Activated CD4-positive, CD25-positive, alpha-beta regulatory T cell treated with anti-CD3 and anti-CD28 coated beads, Interleukin-2, amount 50 U/mL, for 24 hours (primary cell): ENCODE measurements around the gene FGFR2.

ENCODE experiments used
- ATAC-seq, 2 donors: fragments of 150-1000 bp; cut with Tn5 transposase; one replicate each; pipeline ENCODE4 v1.10.0; 2021; ENCODE audit warnings: mild to moderate bottlenecking in 1 of 2, moderate library complexity in 1 of 2

FGFR2 gene

DNA sequence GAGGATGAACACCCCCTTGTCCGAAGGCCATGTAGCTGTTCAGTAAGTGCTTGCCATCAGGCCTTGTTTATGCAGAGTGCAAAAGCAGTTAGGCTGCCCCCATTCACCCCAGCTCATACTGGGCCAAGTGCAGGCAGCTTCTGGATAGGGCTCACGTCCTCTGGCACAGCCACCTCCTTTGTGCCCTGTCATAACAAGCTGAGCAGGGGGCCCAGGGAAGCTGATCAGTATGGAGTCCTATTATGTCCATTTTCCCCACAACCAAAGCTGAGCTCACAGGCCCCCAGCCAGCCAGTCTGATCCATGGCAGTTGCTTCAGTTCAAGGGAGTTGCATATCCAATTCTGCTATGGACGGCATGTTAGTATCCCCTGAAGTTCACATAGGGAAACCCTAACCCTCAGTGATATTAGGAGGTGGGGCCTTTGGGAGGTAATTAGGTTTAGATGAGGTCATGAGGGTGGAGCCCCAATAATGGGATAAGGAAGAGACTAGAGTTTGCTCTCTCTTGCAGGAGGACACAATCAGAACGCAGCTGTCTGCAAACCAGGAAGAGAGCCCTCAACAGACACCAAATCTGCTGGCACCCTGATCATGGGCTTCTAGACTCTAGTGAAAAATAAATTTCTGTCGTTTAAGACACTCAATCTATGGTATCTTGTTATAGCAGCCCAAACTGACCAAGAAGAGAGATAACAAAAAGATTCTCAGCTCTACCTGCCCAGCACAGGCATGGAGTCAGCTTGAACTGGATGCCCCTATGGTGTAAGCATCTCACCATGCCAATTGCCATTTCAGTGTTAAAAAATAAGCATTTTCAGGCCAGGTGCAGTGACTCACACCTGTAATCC is 155.9 kb downstream of the FGFR2 start:
- no peak for ATAC-seq

DNA sequence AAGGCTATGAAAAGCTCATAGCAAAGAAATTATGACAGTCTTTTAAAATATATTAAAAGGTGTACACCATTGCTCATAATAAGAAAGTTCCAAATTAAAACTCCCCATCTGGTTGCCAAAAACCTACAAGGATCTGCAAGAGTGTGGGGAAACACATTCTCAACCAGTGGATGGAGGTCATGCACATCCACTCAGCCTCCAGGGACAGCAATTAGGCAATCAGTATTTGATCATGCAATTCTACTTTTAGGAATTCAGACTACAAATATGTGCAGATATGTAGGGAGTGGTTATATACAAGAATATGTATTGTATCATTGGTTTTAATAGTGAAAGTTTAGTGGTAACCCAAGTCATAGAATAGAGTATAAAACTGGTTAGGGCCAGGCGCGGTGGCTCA is 157.8 kb downstream of the FGFR2 start:
- ATAC-seq, result no peak

DNA sequence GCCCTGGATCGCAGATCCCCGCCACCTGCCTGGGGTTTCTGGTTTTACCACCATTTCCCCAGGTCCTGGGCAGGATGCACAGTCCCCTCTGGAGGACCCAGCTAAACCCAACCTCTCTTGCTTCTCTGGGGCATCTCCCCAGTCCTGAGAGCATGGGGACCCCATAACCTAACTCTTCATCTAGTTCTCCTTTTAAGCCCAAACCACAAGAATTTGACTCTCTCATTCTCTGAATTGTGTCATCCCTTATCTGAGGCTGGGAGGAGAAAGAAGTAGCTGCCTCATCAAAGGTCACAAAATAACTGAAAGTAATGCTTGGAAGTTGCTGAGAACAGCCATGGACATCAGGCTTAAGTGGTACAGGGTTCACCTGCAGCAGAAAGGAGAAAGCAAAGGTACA is 159.9 kb downstream of the FGFR2 start:
- ATAC-seq, result no peak

DNA sequence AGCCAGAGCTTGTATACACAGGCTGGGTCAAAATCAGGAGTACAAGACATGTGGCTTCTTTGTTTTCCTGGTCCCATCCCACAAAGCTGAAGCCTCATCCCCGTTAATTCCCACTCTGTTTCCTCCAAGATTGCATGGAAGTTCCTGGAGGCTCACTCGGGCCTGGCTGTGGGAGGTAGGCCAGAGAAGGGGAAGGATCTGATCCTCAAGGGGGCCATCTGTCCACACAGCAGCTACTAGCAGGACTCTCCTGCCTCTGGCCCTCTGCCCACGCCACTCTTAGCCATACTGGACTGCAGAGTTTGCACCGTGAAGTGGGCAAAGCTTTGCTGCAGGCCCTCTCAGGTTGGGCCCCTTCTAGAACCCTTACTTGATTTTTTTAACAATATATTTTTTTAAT is 160.6 kb downstream of the FGFR2 start:
- no peak for ATAC-seq

DNA sequence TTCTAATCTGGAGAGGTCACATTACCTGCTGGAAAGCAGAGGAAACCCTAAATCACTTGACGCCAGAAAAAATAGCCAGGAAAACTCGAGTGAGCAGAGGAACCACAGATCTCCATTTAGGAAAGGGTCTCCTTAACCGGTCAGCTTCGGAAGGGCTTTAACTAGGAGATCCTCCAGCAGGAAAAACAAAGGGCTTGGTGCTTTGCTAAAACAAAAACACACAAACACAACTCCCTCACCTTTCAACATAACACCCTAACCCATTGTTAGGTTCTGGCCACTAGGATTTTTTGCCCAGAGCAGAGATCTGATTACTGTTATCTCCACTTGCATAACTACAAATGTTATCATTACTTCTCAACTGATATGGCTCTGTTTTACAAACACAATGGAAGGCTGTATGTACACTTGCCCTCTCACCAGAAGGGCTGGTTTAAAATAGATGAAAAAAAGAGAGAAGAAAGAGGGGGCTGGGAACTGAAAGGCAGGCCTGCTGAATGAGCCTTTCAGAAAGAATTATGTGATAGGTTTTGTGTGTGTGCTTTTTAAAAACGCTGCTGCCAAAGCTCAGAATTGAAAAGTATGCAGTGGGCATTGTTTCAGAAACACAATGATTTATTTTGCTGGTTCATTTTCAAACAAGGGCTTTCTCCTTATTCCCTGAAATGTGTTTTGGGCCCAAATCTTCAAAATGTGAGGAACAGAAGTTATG is 161.5 kb downstream of the FGFR2 start:
- ATAC-seq, result no peak

DNA sequence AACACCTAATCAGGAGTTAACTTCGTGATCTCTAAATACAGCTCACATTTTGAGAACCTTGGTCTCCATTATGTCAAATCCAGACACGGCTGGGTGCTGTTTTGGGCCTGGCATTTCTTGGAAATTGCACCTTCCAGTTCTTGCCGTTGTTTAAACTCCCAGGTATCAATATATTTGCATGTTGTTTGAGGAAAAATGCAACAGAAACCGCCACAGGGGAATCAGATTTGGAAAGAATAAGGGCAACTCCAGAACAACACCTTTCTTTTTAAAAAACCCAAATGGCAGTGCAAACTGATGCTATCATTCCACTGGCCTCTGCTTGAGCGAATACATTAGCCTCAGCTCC is 162.0 kb downstream of the FGFR2 start:
- no peak for ATAC-seq

DNA sequence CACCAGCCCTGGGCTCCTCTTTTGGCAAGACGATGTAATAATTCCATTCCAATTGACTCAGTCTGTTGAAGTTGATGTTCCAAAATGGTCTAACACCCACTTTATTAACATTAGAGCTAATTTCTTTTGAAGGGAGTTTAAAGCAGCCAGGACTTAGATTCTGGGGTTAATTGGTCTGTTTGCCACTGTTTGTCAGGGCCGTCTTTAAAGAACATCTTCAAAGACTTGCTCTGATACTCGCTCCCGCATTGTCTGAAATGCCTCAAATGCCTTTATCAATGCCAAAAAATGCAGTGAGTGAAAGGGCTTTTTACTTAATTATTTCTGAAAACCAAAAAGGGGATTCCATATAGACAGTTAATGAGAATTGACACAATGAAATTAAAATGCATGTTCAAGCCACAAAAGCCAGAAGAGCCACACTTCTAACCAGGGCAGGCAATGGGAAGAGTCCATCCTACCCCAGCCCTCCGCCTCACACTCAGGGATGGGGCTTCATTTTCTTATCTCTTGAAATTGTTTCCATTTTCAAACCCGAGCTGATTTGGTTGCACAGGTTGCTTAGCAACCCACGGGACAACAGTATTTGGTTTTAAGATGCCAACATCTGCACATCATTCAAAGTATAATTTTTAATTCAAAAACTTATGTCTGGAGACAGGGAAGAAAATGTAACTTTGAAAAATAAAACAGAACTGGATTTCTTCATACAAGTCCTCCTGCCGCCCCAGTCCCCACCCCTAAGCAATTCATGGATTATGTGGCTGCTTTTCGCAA is 163.0 kb downstream of the FGFR2 start:
- no peak for ATAC-seq

DNA sequence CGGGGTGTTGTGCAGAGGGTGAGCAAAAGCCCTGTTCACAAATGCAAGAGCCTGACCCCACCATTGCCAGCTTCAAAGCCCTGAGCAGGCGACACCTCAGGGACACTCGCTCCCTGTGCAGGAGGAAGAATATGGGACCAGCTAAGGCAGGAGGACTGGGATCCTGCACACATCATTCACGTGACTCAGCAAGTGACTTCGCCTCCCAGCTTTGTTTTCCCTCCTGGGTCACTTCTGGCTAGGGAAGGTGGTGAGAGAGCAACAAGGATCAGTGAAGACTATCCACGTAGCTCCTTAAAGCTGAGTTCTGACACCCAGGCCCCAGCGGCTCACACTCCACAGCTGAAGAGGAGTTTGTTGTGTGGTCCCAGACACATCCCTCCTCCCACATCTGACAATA is 164.3 kb downstream of the FGFR2 start:
- no peak for ATAC-seq

DNA sequence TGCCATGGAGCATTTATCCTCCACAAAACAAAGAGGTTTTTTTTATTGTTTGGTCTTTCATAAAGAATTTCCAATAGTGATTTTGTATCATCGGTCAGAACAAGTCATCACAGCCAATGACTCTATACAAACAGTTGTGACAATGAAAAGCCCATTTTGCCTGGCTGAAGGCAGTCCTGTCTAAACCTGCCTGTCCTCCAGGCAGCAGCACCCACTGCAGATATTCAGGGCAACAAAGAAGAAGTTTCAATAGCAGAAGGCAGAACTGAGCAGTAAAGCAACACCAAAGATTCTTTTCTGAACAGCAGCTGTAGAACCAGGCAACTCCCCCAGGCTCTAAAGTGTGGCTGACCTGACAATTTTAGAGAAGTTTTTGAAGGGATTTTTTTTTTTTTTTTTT is 169.4 kb downstream of the FGFR2 start:
- ATAC-seq, result no peak
